ENCODE results near the gene RSRP1. TPM values are rescaled to one million over a fixed set of nuclear protein-coding genes. Genes with fewer than 3 reads are reported as not detected.

Gene RSRP1, protein sequence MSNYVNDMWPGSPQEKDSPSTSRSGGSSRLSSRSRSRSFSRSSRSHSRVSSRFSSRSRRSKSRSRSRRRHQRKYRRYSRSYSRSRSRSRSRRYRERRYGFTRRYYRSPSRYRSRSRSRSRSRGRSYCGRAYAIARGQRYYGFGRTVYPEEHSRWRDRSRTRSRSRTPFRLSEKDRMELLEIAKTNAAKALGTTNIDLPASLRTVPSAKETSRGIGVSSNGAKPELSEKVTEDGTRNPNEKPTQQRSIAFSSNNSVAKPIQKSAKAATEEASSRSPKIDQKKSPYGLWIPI
- total RNA-seq: 89.6 and 104 TPM in 2 replicates

DNA sequence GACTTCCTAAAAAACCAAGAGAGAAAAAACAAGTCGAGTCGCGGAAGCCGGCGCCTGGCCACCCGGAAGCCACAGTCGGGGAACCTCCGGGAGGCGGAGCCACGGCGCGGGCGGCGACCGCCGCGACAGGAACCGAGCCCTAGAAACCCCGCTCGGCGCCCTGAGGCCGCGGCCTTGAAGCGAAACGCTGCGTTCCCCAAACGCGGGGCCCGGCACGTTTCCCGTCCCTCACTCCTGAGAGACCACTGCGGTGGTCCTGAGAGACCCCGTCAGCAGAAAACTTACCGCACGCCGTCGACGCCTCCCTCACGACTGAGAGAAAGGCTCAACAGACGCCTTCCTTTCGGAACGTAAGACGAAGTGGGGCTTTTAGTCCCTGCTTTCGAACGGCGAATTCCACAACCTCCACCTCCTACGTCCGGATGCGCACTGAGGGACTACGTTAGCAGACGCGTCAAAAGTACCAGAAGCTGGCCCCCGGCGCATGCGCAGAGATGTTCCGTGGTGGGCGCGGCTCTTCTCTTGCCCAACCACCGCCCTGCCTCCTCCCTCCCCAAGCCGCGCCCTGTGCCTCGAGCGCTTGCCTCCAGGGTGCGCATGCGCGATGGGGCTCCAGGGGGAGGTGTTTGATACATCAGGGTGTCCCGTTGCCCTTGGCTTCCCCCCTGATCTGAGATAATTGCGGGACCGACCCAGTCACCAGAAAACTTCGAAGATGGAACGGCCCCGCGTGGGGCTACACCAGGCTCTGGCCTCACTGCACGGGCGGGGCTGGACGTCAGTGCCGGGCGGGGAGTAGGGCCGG, at the start of gene RSRP1:
Gene RSRP1 (minus strand): TSS at position 431 of the 805 bp plus-strand sequence. CDS start 491 bp downstream, outside the sequence.

DNA sequence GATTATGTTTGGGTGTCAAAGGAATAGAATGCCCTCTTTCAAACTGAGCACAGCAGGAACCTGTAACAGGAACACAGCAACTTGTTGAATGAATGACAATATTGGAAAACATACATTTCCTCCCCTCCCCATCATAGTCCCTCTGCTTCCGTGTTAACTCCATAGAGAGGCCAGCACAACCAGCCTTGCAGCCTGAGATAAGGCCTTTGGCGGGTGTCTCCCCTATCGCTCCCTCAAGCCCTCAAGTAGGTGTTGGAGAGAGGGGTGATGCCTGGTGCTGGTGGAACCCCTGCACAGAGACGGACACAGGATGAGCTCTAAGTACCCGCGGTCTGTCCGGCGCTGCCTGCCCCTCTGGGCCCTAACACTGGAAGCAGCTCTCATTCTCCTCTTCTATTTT, 25.0 kb upstream of the RSRP1 start, which contains the start of gene RHD:
Gene RHD (plus strand): TSS at position 272 of the 400 bp plus-strand sequence. CDS start 39 bp downstream, at position 311.

GRCh38 chr1:25232027-25232865, 15.0 kb downstream of the RSRP1 start, which contains the start of gene SYF2:
Gene SYF2, minus strand, starts transcription at chr1:25232502. Its CDS starts 35 bp downstream, at chr1:25232467.

Other genes starting within 250 kb of the RSRP1 start
- gene SYF2, start 15.0 kb downstream of the RSRP1 start, total RNA-seq: 21.3 TPM in 2 replicates
- gene RHD, start 25.1 kb upstream of the RSRP1 start, total RNA-seq: not detected in 2 replicates
- 94.5 and 106 TPM in 2 replicates for gene TMEM50A, start 90.9 kb upstream of the RSRP1 start, total RNA-seq
- gene RHCE, start 173.4 kb upstream of the RSRP1 start, total RNA-seq: 0.61 and 0.65 TPM in 2 replicates
- gene MACO1, start 183.4 kb upstream of the RSRP1 start, total RNA-seq: 20.6 and 21.6 TPM in 2 replicates